ENCODE results near the gene PACRG.

PACRG gene

GRCh38 chr6:163250116-163250515 lies 522.3 kb downstream of the PACRG start:
- TF ChIP-seq, protein P1, sequence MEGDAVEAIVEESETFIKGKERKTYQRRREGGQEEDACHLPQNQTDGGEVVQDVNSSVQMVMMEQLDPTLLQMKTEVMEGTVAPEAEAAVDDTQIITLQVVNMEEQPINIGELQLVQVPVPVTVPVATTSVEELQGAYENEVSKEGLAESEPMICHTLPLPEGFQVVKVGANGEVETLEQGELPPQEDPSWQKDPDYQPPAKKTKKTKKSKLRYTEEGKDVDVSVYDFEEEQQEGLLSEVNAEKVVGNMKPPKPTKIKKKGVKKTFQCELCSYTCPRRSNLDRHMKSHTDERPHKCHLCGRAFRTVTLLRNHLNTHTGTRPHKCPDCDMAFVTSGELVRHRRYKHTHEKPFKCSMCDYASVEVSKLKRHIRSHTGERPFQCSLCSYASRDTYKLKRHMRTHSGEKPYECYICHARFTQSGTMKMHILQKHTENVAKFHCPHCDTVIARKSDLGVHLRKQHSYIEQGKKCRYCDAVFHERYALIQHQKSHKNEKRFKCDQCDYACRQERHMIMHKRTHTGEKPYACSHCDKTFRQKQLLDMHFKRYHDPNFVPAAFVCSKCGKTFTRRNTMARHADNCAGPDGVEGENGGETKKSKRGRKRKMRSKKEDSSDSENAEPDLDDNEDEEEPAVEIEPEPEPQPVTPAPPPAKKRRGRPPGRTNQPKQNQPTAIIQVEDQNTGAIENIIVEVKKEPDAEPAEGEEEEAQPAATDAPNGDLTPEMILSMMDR (IDR thresholded peaks at IDR 0.05; ENCODE audit: poor library complexity, severe bottlenecking) = no peak
- Histone ChIP-seq H3K4me1 (ENCODE audit: insufficient read depth, poor library complexity, severe bottlenecking) (no peaks in the 10 kb centered on the region), H3K27me3 (ENCODE audit: insufficient read depth, poor library complexity, severe bottlenecking) (no peaks in the 10 kb centered on the region), H3K27ac (ENCODE audit: poor library complexity, severe bottlenecking) (no peak overlapping the region), H3K9me3 (ENCODE audit: severe bottlenecking) (no peaks in the 10 kb centered on the region), H3K36me3 (ENCODE audit: low read depth) (no peaks in the 10 kb centered on the region), H3K4me3 (ENCODE audit: severe bottlenecking) (no peak overlapping the region)
- ATAC-seq (ENCODE audit: low read depth) (no peak), DNase-seq (ENCODE audit: low spot score) (no peak)

GRCh38 chr6:163252061-163252591 lies 524.4 kb downstream of the PACRG start:
- ATAC-seq (ENCODE audit: low read depth) (no peak), DNase-seq (ENCODE audit: low spot score) (no peak)
- TF ChIP-seq, protein P1 (IDR thresholded peaks at IDR 0.05; ENCODE audit: poor library complexity, severe bottlenecking) = no peak
- Histone ChIP-seq H3K27ac (ENCODE audit: poor library complexity, severe bottlenecking) (no peak overlapping the region), H3K4me3 (ENCODE audit: severe bottlenecking) (no peak overlapping the region), H3K27me3 (ENCODE audit: insufficient read depth, poor library complexity, severe bottlenecking) (no peaks in the 10 kb centered on the region), H3K36me3 (ENCODE audit: low read depth) (no peaks in the 10 kb centered on the region), H3K9me3 (ENCODE audit: severe bottlenecking) (no peaks in the 10 kb centered on the region), H3K4me1 (ENCODE audit: insufficient read depth, poor library complexity, severe bottlenecking) (no peaks in the 10 kb centered on the region)

DNA sequence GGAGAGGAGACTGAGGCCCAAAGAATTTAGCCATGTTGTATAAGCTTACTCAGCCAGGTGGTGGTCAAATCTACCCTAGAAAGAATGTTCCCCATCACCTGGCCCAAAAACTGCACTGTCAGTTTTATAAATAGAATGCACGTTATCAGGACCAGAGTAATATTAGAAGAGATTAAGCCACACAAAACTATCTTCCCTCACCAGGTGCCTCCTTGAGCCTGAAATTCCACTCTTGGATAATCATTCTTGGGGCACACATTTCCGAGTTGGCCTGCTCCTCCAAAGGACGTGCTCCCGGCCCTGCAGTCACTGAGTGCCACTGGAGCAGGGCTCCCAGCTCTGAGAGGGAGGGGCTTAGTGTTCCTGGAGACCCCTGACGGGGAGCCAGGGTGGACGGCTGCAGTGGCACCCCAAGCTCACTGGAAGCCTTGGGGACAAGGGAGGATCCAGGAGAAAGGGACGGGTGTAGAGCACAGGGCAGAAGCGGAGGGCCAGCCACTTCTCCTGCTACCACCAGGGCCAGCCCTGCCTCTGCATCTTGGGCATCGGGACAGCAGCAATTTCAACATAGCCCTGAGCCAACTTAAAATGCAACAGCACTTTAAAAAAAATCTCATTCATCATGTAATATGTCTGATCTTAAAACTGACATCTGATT lies 525.9 kb downstream of the PACRG start:
- no peaks in the 10 kb centered on the region for H3K9me3 ChIP-seq (ENCODE audit: severe bottlenecking)
- H3K4me3 ChIP-seq (ENCODE audit: severe bottlenecking) = no peak overlapping the region
- no peaks in the 10 kb centered on the region for H3K4me1 ChIP-seq (ENCODE audit: insufficient read depth, poor library complexity, severe bottlenecking)
- TF ChIP-seq, protein P1 (IDR thresholded peaks at IDR 0.05; ENCODE audit: poor library complexity, severe bottlenecking) = no peak
- DNase-seq (ENCODE audit: low spot score) = no peak
- no peak overlapping the region for H3K27ac ChIP-seq (ENCODE audit: poor library complexity, severe bottlenecking)
- no peaks in the 10 kb centered on the region for H3K27me3 ChIP-seq (ENCODE audit: insufficient read depth, poor library complexity, severe bottlenecking)
- no peak for ATAC-seq (ENCODE audit: low read depth)
- no peaks in the 10 kb centered on the region for H3K36me3 ChIP-seq (ENCODE audit: low read depth)

GRCh38 chr6:163254341-163254835 lies 526.6 kb downstream of the PACRG start:
- ATAC-seq (ENCODE audit: low read depth) (no peak), DNase-seq (ENCODE audit: low spot score) (no peak)
- TF ChIP-seq, protein P1 (IDR thresholded peaks at IDR 0.05; ENCODE audit: poor library complexity, severe bottlenecking) = no peak
- Histone ChIP-seq H3K9me3 (ENCODE audit: severe bottlenecking) (no peaks in the 10 kb centered on the region), H3K4me1 (ENCODE audit: insufficient read depth, poor library complexity, severe bottlenecking) (no peaks in the 10 kb centered on the region), H3K27me3 (ENCODE audit: insufficient read depth, poor library complexity, severe bottlenecking) (no peaks in the 10 kb centered on the region), H3K36me3 (ENCODE audit: low read depth) (no peaks in the 10 kb centered on the region), H3K27ac (ENCODE audit: poor library complexity, severe bottlenecking) (no peak overlapping the region), H3K4me3 (ENCODE audit: severe bottlenecking) (no peak overlapping the region)

DNA sequence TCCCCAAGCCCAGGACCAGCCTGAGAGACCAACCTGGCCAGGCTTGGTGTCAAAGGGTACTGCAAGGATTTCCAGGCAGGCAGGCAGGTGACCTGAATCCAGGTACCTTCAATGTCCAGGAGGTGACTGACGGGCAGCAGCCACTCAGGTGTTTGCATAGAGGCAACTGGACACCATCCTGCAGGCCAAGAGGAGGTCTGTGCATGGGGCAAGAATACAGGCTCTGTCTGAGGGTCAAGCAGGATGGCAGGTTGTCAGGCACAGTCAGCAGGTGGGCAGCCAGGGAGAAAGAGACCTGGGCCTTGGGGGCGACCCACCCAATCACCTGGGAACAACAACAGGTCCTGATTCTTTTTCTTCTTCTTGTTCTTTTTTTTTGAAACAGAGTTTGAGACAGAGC lies 527.5 kb downstream of the PACRG start:
- DNase-seq (ENCODE audit: low spot score) (no peak), ATAC-seq (ENCODE audit: low read depth) (no peak; the same call in 2 of the 3 replicates)
- H3K4me3 ChIP-seq (ENCODE audit: severe bottlenecking) = no peak overlapping the region
- TF ChIP-seq, protein P1 (IDR thresholded peaks at IDR 0.05; ENCODE audit: poor library complexity, severe bottlenecking) = no peak
- no peaks in the 10 kb centered on the region for H3K36me3 ChIP-seq (ENCODE audit: low read depth)
- no peaks in the 10 kb centered on the region for H3K4me1 ChIP-seq (ENCODE audit: insufficient read depth, poor library complexity, severe bottlenecking)
- H3K27me3 ChIP-seq (ENCODE audit: insufficient read depth, poor library complexity, severe bottlenecking) = no peaks in the 10 kb centered on the region
- no peak overlapping the region for H3K27ac ChIP-seq (ENCODE audit: poor library complexity, severe bottlenecking)
- H3K9me3 ChIP-seq (ENCODE audit: severe bottlenecking) = no peaks in the 10 kb centered on the region
